ENCODE results near the gene AHSA1. TPM values are rescaled to one million over a fixed set of nuclear protein-coding genes. Genes with fewer than 3 reads are reported as not detected.

AHSA1 gene
- total and polyA plus RNA-seq, 2 donors (not counting 1 experiment from before 2014, with no cell fraction given) = 83.2 to 87.5 TPM

DNA sequence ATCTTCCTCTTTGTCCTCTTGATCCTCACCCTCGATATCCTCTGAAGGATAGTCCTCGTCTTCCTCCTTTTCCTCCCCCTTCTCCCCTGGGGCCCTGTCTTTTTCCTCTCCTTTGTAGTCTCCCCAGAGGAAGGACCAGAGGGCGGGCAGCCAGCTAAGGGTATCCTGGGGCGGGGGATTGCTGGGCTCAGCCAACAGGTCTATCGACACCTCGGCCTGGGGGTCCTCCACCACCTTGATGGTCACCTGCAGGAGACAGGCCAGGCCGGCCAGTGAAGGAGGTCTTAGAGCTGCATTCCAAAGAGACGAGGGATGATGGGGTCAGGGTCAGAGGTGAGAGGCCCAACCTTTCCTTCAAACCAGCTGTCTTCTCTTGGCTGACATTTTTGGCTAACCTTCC lies 24.5 kb downstream of the AHSA1 start:
- no peaks in the 10 kb centered on the region for H3K79me2 ChIP-seq (ENCODE audit: control insufficient read depth, insufficient read depth, low read length)
- ATAC-seq (ENCODE audit: low read depth) (no peak), DNase-seq (no peak)
- no peaks in the 10 kb centered on the region for H3K4me1 Mint-ChIP-seq
- no peaks in the 10 kb centered on the region for H4K20me1 ChIP-seq (ENCODE audit: control insufficient read depth, insufficient read depth, low read length, poor library complexity, severe bottlenecking)
- H3K4me1 ChIP-seq (ENCODE audit: control insufficient read depth in 2 of 2, insufficient read depth in 2 of 2, low read length in 2 of 2) = peaks cover 3 to 6% of the 10 kb centered on the region in 2 donors
- no peak overlapping the region for H3K27ac ChIP-seq (ENCODE audit: low read length in 2 of 2)
- no peaks in the 10 kb centered on the region for H3K9me3 Mint-ChIP-seq (ENCODE audit: insufficient read depth)
- H3K4me3 ChIP-seq (ENCODE audit: control extremely low read depth in 1 of 5, extremely low read depth in 1 of 5, insufficient read depth in 1 of 5, low read depth in 2 of 5, low read length in 4 of 5) = no peak overlapping the region
- WGBS (ENCODE audit: insufficient coverage) = 46% methylated on average over 8 of the region's 8 CpGs
- no peak for TF ChIP-seq EZH2 (IDR thresholded peaks at IDR 0.05; ENCODE audit: borderline replicate concordance, insufficient read depth, low read depth, low read length, poor library complexity, severe bottlenecking)
- TF ChIP-seq, protein P1, sequence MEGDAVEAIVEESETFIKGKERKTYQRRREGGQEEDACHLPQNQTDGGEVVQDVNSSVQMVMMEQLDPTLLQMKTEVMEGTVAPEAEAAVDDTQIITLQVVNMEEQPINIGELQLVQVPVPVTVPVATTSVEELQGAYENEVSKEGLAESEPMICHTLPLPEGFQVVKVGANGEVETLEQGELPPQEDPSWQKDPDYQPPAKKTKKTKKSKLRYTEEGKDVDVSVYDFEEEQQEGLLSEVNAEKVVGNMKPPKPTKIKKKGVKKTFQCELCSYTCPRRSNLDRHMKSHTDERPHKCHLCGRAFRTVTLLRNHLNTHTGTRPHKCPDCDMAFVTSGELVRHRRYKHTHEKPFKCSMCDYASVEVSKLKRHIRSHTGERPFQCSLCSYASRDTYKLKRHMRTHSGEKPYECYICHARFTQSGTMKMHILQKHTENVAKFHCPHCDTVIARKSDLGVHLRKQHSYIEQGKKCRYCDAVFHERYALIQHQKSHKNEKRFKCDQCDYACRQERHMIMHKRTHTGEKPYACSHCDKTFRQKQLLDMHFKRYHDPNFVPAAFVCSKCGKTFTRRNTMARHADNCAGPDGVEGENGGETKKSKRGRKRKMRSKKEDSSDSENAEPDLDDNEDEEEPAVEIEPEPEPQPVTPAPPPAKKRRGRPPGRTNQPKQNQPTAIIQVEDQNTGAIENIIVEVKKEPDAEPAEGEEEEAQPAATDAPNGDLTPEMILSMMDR (IDR thresholded peaks at IDR 0.05) = no peak
- H3K36me3 ChIP-seq (replicated peaks in 1 of 2; ENCODE audit: control extremely low read depth in 1 of 2, control insufficient read depth in 1 of 2, extremely low read depth in 1 of 2, insufficient read depth in 2 of 2, low read length in 1 of 2) = no peaks in the 10 kb centered on the region
- no peak overlapping the region for H3K4me2 ChIP-seq (replicated peaks; ENCODE audit: low read depth, low read length, poor library complexity, severe bottlenecking)
- no peak overlapping the region for H3K4me3 Mint-ChIP-seq
- H3K9me3 ChIP-seq (ENCODE audit: control extremely low read depth in 1 of 3, control insufficient read depth in 2 of 3, insufficient read depth in 1 of 3, low read length in 2 of 3) = no peaks in the 10 kb centered on the region
- intact Hi-C loops (cut with micrococcal nuclease) = no loop called here
- no peak overlapping the region for H3K27ac Mint-ChIP-seq
- POLR2A ChIA-PET = no interaction called here
- CTCF ChIA-PET = interaction anchor here (0.7 kb wide), 1 partner anchor 23 kb away, joined by 4 read pairs; no protein-coding TSS in a partner anchor
- H3K27me3 Mint-ChIP-seq = no peaks in the 10 kb centered on the region
- no peaks in the 10 kb centered on the region for H3K27me3 ChIP-seq (replicated peaks in 1 of 4; ENCODE audit: control extremely low read depth in 1 of 4, control insufficient read depth in 3 of 4, insufficient read depth in 4 of 4, low read length in 3 of 4)
- no peak overlapping the region for H3K9ac ChIP-seq (ENCODE audit: low read length)
- H2AFZ ChIP-seq (ENCODE audit: insufficient read depth, low read depth, low read length, poor library complexity, severe bottlenecking) = peak overlapping the region; percentile 15

- H3K27ac ChIP-seq (ENCODE audit: low read length in 2 of 2) = no peak overlapping the region
- H3K4me1 ChIP-seq (ENCODE audit: control insufficient read depth in 2 of 2, insufficient read depth in 2 of 2, low read length in 2 of 2) = no peaks in the 10 kb centered on the region
- H3K9me3 Mint-ChIP-seq (ENCODE audit: insufficient read depth) = no peaks in the 10 kb centered on the region
- H3K4me3 Mint-ChIP-seq = no peak overlapping the region
- DNase-seq = no peak
- TF ChIP-seq, protein P1 (IDR thresholded peaks at IDR 0.05) = no peak
- TF ChIP-seq EZH2 (IDR thresholded peaks at IDR 0.05; ENCODE audit: borderline replicate concordance, insufficient read depth, low read depth, low read length, poor library complexity, severe bottlenecking) = no peak
- no peak for ATAC-seq (ENCODE audit: low read depth)
- H3K36me3 ChIP-seq (replicated peaks in 1 of 2; ENCODE audit: control extremely low read depth in 1 of 2, control insufficient read depth in 1 of 2, extremely low read depth in 1 of 2, insufficient read depth in 2 of 2, low read length in 1 of 2) = no peaks in the 10 kb centered on the region
- H3K79me2 ChIP-seq (ENCODE audit: control insufficient read depth, insufficient read depth, low read length) = no peaks in the 10 kb centered on the region
- ChIA-PET POLR2A (interaction anchor here (0.6 kb wide), 1 partner anchor 104 kb away, joined by 10 read pairs; no protein-coding TSS in a partner anchor), CTCF (no interaction called here)
- H4K20me1 ChIP-seq (ENCODE audit: control insufficient read depth, insufficient read depth, low read length, poor library complexity, severe bottlenecking) = no peaks in the 10 kb centered on the region
- no peaks in the 10 kb centered on the region for H3K27me3 ChIP-seq (replicated peaks in 1 of 4; ENCODE audit: control extremely low read depth in 1 of 4, control insufficient read depth in 3 of 4, insufficient read depth in 4 of 4, low read length in 3 of 4)
- H3K9ac ChIP-seq (ENCODE audit: low read length) = no peak overlapping the region
- H3K9me3 ChIP-seq (ENCODE audit: control extremely low read depth in 1 of 3, control insufficient read depth in 2 of 3, insufficient read depth in 1 of 3, low read length in 2 of 3) = no peaks in the 10 kb centered on the region
- H3K4me2 ChIP-seq (replicated peaks; ENCODE audit: low read depth, low read length, poor library complexity, severe bottlenecking) = no peak overlapping the region
- intact Hi-C loops (cut with micrococcal nuclease) = no loop called here
- no peak overlapping the region for H3K4me3 ChIP-seq (ENCODE audit: control extremely low read depth in 1 of 5, extremely low read depth in 1 of 5, insufficient read depth in 1 of 5, low read depth in 2 of 5, low read length in 4 of 5)
- no peaks in the 10 kb centered on the region for H3K4me1 Mint-ChIP-seq
- no peak overlapping the region for H3K27ac Mint-ChIP-seq
- H2AFZ ChIP-seq (ENCODE audit: insufficient read depth, low read depth, low read length, poor library complexity, severe bottlenecking) = no peak overlapping the region
- H3K27me3 Mint-ChIP-seq = no peaks in the 10 kb centered on the region
- WGBS (ENCODE audit: insufficient coverage) = 97% methylated on average over 3 of the region's 3 CpGs
Measured at GRCh38 chr14:77485256-77485655, 27.4 kb downstream of the AHSA1 start.

Data from B cell (primary cell).